Testis (tissue), 3 donors: ENCODE measurements around the gene ABCA13. TPM values are rescaled to one million over a fixed set of nuclear protein-coding genes. Genes with fewer than 3 reads are reported as not detected.

Experiments used
- DNase-seq: peaks from one replicate; pipeline ENCODE4 v3.0.0-alpha.2; 2019
- H3K27ac ChIP-seq, 2 donors: fragments of 200-600 bp; sonication (generic); one replicate each; pipeline ENCODE4 v1.5.1; 2019
- H3K27me3 ChIP-seq: fragments of 200-600 bp; sonication (generic); one replicate; pipeline ENCODE4 v1.5.1; 2019
- H3K36me3 ChIP-seq: fragments of 200-600 bp; sonication (generic); one replicate; pipeline ENCODE4 v1.5.1; 2017; ENCODE audit warnings: low read depth; ENCODE audit errors: missing control alignments
- H3K4me1 ChIP-seq: fragments of 200-600 bp; sonication (generic); one replicate; pipeline ENCODE4 v1.5.1; 2019
- H3K4me3 ChIP-seq, 2 donors: fragments of 200-600 bp; sonication (generic); one replicate each; pipeline ENCODE4 v1.5.1; 2017 to 2019
- H3K9me3 ChIP-seq: fragments of 200-600 bp; sonication (generic); one replicate; pipeline ENCODE4 v1.5.1; 2017
- CTCF ChIP-seq, 3 experiments: fragments of 450-650 bp in 2 of 3; fragments of 200-600 bp in 1 of 3; sonication (generic) in 1 of 3; IDR thresholded peaks; one replicate each; pipeline ENCODE4 v1.5.1; 2016 to 2019; ENCODE audit warnings: antibody characterized with exemption in 3 of 3, mild to moderate bottlenecking in 2 of 3, moderate library complexity in 1 of 3
- POLR2A ChIP-seq: fragments of 450-650 bp; IDR thresholded peaks from one replicate; pipeline ENCODE4 v1.6.1; 2017; ENCODE audit warnings: antibody characterized with exemption, mild to moderate bottlenecking, moderate library complexity
- WGBS, 2 donors: methylation state at CpG; one replicate each; pipeline ENCODE4 v1.1.5; 2018; 5-methylcytosine and 5-hydroxymethylcytosine counted together
- intact Hi-C: fragments of 100-400 bp; cut with DNase I; formaldehyde crosslinking; loops from one replicate; pipeline ENCODE4 v1.15.1; 2023; ENCODE audit warnings: low total_unique reads
- polyA plus RNA-seq: library from polyadenylated mRNA; stranded (reverse); fragments of 350-450 nt; fragmentation: Illumina TruSeq; extraction: RNeasy Lipid Tissue Mini Kit (QIAGEN cat#74804); gene quantifications from one replicate; pipeline ENCODE4 v1.2.3, GENCODE V29; 2014; ENCODE audit warnings: low read depth, low replicate concordance; ENCODE audit not compliant: insufficient read depth
- total RNA-seq, 2 donors: library from RNA; depleted of rRNA; stranded (reverse); fragments of >200 nt; gene quantifications; one replicate each; pipeline ENCODE4 v1.2.3, GENCODE V29; 2016

The ABCA13 gene
- total and polyA plus RNA-seq, 3 donors from 2014 or later: 3.5 to 7.3 (median 4.3) TPM

- Histone ChIP-seq H3K36me3 (no peaks in the 10 kb centered on the region), H3K9me3 (no peaks in the 10 kb centered on the region), H3K4me3 (no peak overlapping the region), H3K4me1 (no peaks in the 10 kb centered on the region), H3K27me3 (no peaks in the 10 kb centered on the region), H3K27ac (no peak overlapping the region)
- 87 to 98% methylated on average over 2 of the region's 2 CpGs for WGBS, 2 donors
- no peak for DNase-seq
- intact Hi-C loops: no loop called here
- TF ChIP-seq POLR2A: no peak
- no peak for TF ChIP-seq CTCF (IDR thresholded peaks at IDR 0.05)
These were observed 22.9 kb upstream of the ABCA13 start for GRCh38 chr7:48148311-48148710.

- H3K27me3 ChIP-seq: no peaks in the 10 kb centered on the region
- TF ChIP-seq POLR2A (no peak), CTCF (IDR thresholded peaks at IDR 0.05) (no peak)
- no peaks in the 10 kb centered on the region for H3K36me3 ChIP-seq
- no peaks in the 10 kb centered on the region for H3K9me3 ChIP-seq
- H3K4me3 ChIP-seq: no peak overlapping the region
- H3K27ac ChIP-seq: no peak overlapping the region
- DNase-seq: no peak
- intact Hi-C loops: no loop called here
- H3K4me1 ChIP-seq: no peaks in the 10 kb centered on the region
These were observed 22.2 kb upstream of the ABCA13 start for GRCh38 chr7:48149058-48149457.

DNA sequence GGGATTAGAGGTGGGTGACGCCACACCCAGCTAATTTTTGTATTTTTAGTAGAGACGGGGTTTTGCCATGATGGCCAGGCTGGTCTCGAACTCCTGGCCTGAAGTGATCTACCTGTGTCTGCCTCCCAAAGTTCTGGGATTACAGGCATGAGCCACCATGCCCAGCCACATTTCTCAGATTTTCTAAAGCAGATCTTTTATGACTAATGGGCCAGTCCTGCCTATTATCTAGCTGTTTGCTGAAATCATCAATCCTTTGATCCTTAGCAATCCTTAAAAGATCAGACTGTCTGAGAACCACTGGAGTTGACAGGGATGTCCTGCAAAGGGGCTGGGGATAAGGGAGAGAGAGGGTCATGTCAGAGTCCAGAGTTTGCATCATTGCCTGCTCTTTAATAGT, 21.2 kb upstream of the ABCA13 start:
- H3K36me3 ChIP-seq: no peaks in the 10 kb centered on the region
- no peaks in the 10 kb centered on the region for H3K4me1 ChIP-seq
- no peak overlapping the region for H3K27ac ChIP-seq
- WGBS, 2 donors: 79 to 96% methylated on average over 3 of the region's 3 CpGs
- TF ChIP-seq CTCF (IDR thresholded peaks at IDR 0.05): no peak
- no peak for TF ChIP-seq POLR2A
- no peak for DNase-seq
- H3K27me3 ChIP-seq: no peaks in the 10 kb centered on the region
- no peak overlapping the region for H3K4me3 ChIP-seq
- H3K9me3 ChIP-seq: no peaks in the 10 kb centered on the region
- intact Hi-C loops: no loop called here

GRCh38 chr7:48154792-48155413, 16.4 kb upstream of the ABCA13 start:
- Histone ChIP-seq H3K36me3 (no peaks in the 10 kb centered on the region), H3K4me3 (no peak overlapping the region), H3K27ac (no peak overlapping the region), H3K4me1 (no peaks in the 10 kb centered on the region), H3K9me3 (no peaks in the 10 kb centered on the region), H3K27me3 (no peaks in the 10 kb centered on the region)
- WGBS, 2 donors: 82% methylated on average over 8 of the region's 8 CpGs
- peak; percentile 41 for DNase-seq
- TF ChIP-seq POLR2A: no peak
- TF ChIP-seq CTCF (IDR thresholded peaks at IDR 0.05): peak; percentile 13 to 33 (median 17)
- intact Hi-C loops: no loop called here

GRCh38 chr7:48158404-48158803, 12.9 kb upstream of the ABCA13 start:
- Histone ChIP-seq H3K27ac (no peak overlapping the region), H3K4me1 (no peaks in the 10 kb centered on the region), H3K9me3 (no peaks in the 10 kb centered on the region), H3K4me3 (no peak overlapping the region), H3K36me3 (no peaks in the 10 kb centered on the region), H3K27me3 (no peaks in the 10 kb centered on the region)
- WGBS, 2 donors: 86 to 87% methylated on average over 2 of the region's 2 CpGs
- DNase-seq: no peak
- intact Hi-C loops: no loop called here
- no peak for TF ChIP-seq CTCF (IDR thresholded peaks at IDR 0.05)
- TF ChIP-seq POLR2A: no peak
